ENCODE measurements around the gene CNTNAP4. TPM values are rescaled to one million over a fixed set of nuclear protein-coding genes. Genes with fewer than 3 reads are reported as not detected.

CNTNAP4 gene
- total and polyA plus RNA-seq, 7 donors: 0.01 to 0.04 (median 0.03) TPM; not detected in 4

GRCh38 chr16:76444832-76445231 is 167.6 kb downstream of the CNTNAP4 start:
- H3K27ac ChIP-seq: no peak overlapping the region
- no peaks in the 10 kb centered on the region for H3K27me3 ChIP-seq (ENCODE audit: insufficient read depth in 3 of 3, low read length in 2 of 3)
- 56 to 59% (median 56%) methylated on average over 3 of the region's 3 CpGs for WGBS, 3 donors
- no peaks in the 10 kb centered on the region for H3K36me3 ChIP-seq (ENCODE audit: insufficient read depth in 1 of 2, low read depth in 1 of 2)
- TF ChIP-seq CTCF (IDR thresholded peaks at IDR 0.05): no peak
- no peak for ATAC-seq
- no peak overlapping the region for H3K4me3 ChIP-seq
- H3K4me1 ChIP-seq: no peaks in the 10 kb centered on the region
- intact Hi-C loops (cut with DNase I): no loop called here
- no peaks in the 10 kb centered on the region for H3K9me3 ChIP-seq
- DNase-seq: no peak

GRCh38 chr16:76445815-76446214 is 168.6 kb downstream of the CNTNAP4 start:
- WGBS, 3 donors: 86 to 88% (median 88%) methylated on average over 3 of the region's 3 CpGs
- H3K36me3 ChIP-seq (ENCODE audit: insufficient read depth in 1 of 2, low read depth in 1 of 2): no peaks in the 10 kb centered on the region
- ATAC-seq (no peak), DNase-seq (no peak)
- no peaks in the 10 kb centered on the region for H3K27me3 ChIP-seq (ENCODE audit: insufficient read depth in 3 of 3, low read length in 2 of 3)
- H3K4me3 ChIP-seq: no peak overlapping the region
- H3K9me3 ChIP-seq: no peaks in the 10 kb centered on the region
- no peaks in the 10 kb centered on the region for H3K4me1 ChIP-seq
- H3K27ac ChIP-seq: no peak overlapping the region
- intact Hi-C loops (cut with DNase I): no loop called here
- no peak for TF ChIP-seq CTCF (IDR thresholded peaks at IDR 0.05)

- no peaks in the 10 kb centered on the region for H3K9me3 ChIP-seq
- no peaks in the 10 kb centered on the region for H3K36me3 ChIP-seq (ENCODE audit: insufficient read depth in 1 of 2, low read depth in 1 of 2)
- 46 to 63% (median 54%) methylated on average over 3 of the region's 3 CpGs for WGBS, 3 donors
- no peak overlapping the region for H3K27ac ChIP-seq
- H3K27me3 ChIP-seq (ENCODE audit: insufficient read depth in 3 of 3, low read length in 2 of 3): no peaks in the 10 kb centered on the region
- no peak overlapping the region for H3K4me3 ChIP-seq
- no peaks in the 10 kb centered on the region for H3K4me1 ChIP-seq
- intact Hi-C loops (cut with DNase I): no loop called here
- ATAC-seq: no peak
- TF ChIP-seq CTCF (IDR thresholded peaks at IDR 0.05): no peak
- no peak for DNase-seq
Observed at GRCh38 chr16:76446251-76446650, 169.1 kb downstream of the CNTNAP4 start.

- intact Hi-C loops (cut with DNase I): no loop called here
- no peak for DNase-seq
- 48 to 84% (median 55%) methylated on average over 6 of the region's 6 CpGs for WGBS, 3 donors
- Histone ChIP-seq H3K4me1 (no peaks in the 10 kb centered on the region), H3K4me3 (no peak overlapping the region), H3K27ac (no peak overlapping the region), H3K36me3 (ENCODE audit: insufficient read depth in 1 of 2, low read depth in 1 of 2) (no peaks in the 10 kb centered on the region), H3K27me3 (ENCODE audit: insufficient read depth in 3 of 3, low read length in 2 of 3) (no peaks in the 10 kb centered on the region), H3K9me3 (no peaks in the 10 kb centered on the region)
- TF ChIP-seq CTCF (IDR thresholded peaks at IDR 0.05): no peak
- no peak for ATAC-seq
Observed at GRCh38 chr16:76450890-76451289, 173.7 kb downstream of the CNTNAP4 start.

GRCh38 chr16:76455257-76455656 is 178.1 kb downstream of the CNTNAP4 start:
- TF ChIP-seq CTCF (IDR thresholded peaks at IDR 0.05): no peak
- Histone ChIP-seq H3K4me1 (no peaks in the 10 kb centered on the region), H3K9me3 (no peaks in the 10 kb centered on the region), H3K27me3 (ENCODE audit: insufficient read depth in 3 of 3, low read length in 2 of 3) (no peaks in the 10 kb centered on the region), H3K36me3 (ENCODE audit: insufficient read depth in 1 of 2, low read depth in 1 of 2) (no peaks in the 10 kb centered on the region), H3K4me3 (no peak overlapping the region), H3K27ac (no peak overlapping the region)
- ATAC-seq (no peak), DNase-seq (no peak)
- intact Hi-C loops (cut with DNase I): no loop called here
- WGBS, 3 donors: 65 to 76% (median 66%) methylated on average over 3 of the region's 3 CpGs

All from psoas muscle (tissue), 8 donors.